Mesenchymal stem cell (in vitro differentiated cells and primary cell): ENCODE results near the gene GRIN2D.

ENCODE experiments used
- DNase-seq: peaks from one replicate; pipeline ENCODE4 v3.0.0-alpha.2; 2013
- H2AFZ ChIP-seq: one replicate; pipeline ENCODE4 v1.6.1; 2013; ENCODE audit warnings: low read depth, mild to moderate bottlenecking, control low read depth, inconsistent platforms, low read length, moderate library complexity
- H2AK5ac ChIP-seq: 2 replicates; pipeline ENCODE4 v1.6.1; 2013; ENCODE audit warnings: low read length, moderate library complexity, mild to moderate bottlenecking, inconsistent platforms; ENCODE audit not compliant: severe bottlenecking
- H2BK120ac ChIP-seq: one replicate; pipeline ENCODE4 v1.6.1; 2013; ENCODE audit warnings: low read depth, mild to moderate bottlenecking, inconsistent platforms, low read length, moderate library complexity
- H2BK12ac ChIP-seq, 2 experiments: one replicate each; pipeline ENCODE4 v1.6.1; 2013; ENCODE audit warnings: inconsistent platforms in 2 of 2, low read length in 2 of 2, mild to moderate bottlenecking in 2 of 2, moderate library complexity in 2 of 2, control low read depth in 1 of 2
- H2BK15ac ChIP-seq: one replicate; pipeline ENCODE4 v1.6.1; 2013; ENCODE audit warnings: mild to moderate bottlenecking, low read depth, inconsistent platforms; ENCODE audit not compliant: poor library complexity, severe bottlenecking
- H2BK5ac ChIP-seq: 2 replicates; pipeline ENCODE4 v1.6.1; 2013; ENCODE audit warnings: low read depth, mild to moderate bottlenecking, low read length, control low read depth, inconsistent platforms; ENCODE audit not compliant: poor library complexity, severe bottlenecking
- H3K14ac ChIP-seq, 2 experiments: one replicate each; pipeline ENCODE4 v1.6.1; 2013; ENCODE audit warnings: inconsistent platforms in 2 of 2, low read length in 2 of 2, control low read depth in 1 of 2, mild to moderate bottlenecking in 1 of 2, moderate library complexity in 1 of 2
- H3K18ac ChIP-seq, 2 experiments: one replicate each; pipeline ENCODE4 v1.6.1; 2013; ENCODE audit warnings: inconsistent platforms in 2 of 2, low read length in 2 of 2, control low read depth in 1 of 2, low read depth in 1 of 2, mild to moderate bottlenecking in 1 of 2
- H3K23ac ChIP-seq, 2 experiments: one replicate each; pipeline ENCODE4 v1.6.1; 2013; ENCODE audit warnings: inconsistent platforms in 2 of 2, low read length in 2 of 2, mild to moderate bottlenecking in 2 of 2, moderate library complexity in 2 of 2, control low read depth in 1 of 2
- H3K27ac ChIP-seq: 2 replicates; pipeline ENCODE4 v1.5.1; 2013; ENCODE audit warnings: mild to moderate bottlenecking, moderate library complexity, low read length, control low read depth, inconsistent platforms; ENCODE audit not compliant: poor library complexity, severe bottlenecking
- H3K27me3 ChIP-seq, 2 experiments: 2 replicates each; pipeline versions ENCODE4 v1.6.1 to v1.7.0; 2013; ENCODE audit warnings: low read length in 2 of 2, mild to moderate bottlenecking in 2 of 2, moderate library complexity in 2 of 2, control low read depth in 1 of 2, inconsistent platforms in 1 of 2; ENCODE audit not compliant: control insufficient read depth in 1 of 2, insufficient read depth in 1 of 2
- H3K36me3 ChIP-seq, 2 experiments: 2 replicates each; pipeline versions ENCODE4 v1.6.1 to v1.7.0; 2013; ENCODE audit warnings: low read length in 2 of 2, control low read depth in 1 of 2, inconsistent platforms in 1 of 2, low read depth in 1 of 2, mild to moderate bottlenecking in 1 of 2; ENCODE audit not compliant: insufficient read depth in 2 of 2, control insufficient read depth in 1 of 2
- H3K4ac ChIP-seq, 2 experiments: one replicate each; pipeline ENCODE4 v1.6.1; 2013; ENCODE audit warnings: inconsistent platforms in 2 of 2, low read length in 2 of 2, mild to moderate bottlenecking in 2 of 2, moderate library complexity in 2 of 2, control low read depth in 1 of 2, low read depth in 1 of 2
- H3K4me1 ChIP-seq: 2 replicates; pipeline ENCODE4 v1.6.1; 2013; ENCODE audit warnings: low read depth, low read length, control low read depth; ENCODE audit not compliant: control insufficient read depth, insufficient read depth
- H3K4me2 ChIP-seq: 2 replicates; pipeline ENCODE4 v1.6.1; 2013; ENCODE audit warnings: low read length, mild to moderate bottlenecking, inconsistent platforms; ENCODE audit not compliant: poor library complexity, severe bottlenecking
- H3K4me3 ChIP-seq, 2 experiments: 2 replicates each; pipeline versions ENCODE4 v1.5.1 to v1.7.0; 2013; ENCODE audit warnings: low read length in 2 of 2, mild to moderate bottlenecking in 2 of 2, control low read depth in 1 of 2, low read depth in 1 of 2; ENCODE audit not compliant: insufficient read depth in 1 of 2
- H3K79me1 ChIP-seq: replicated peaks from 2 replicates; pipeline ENCODE4 v1.6.1; 2013; ENCODE audit warnings: mild to moderate bottlenecking, control low read depth, low read length, inconsistent platforms; ENCODE audit not compliant: poor library complexity, severe bottlenecking
- H3K9ac ChIP-seq: 2 replicates; pipeline ENCODE4 v1.7.0; 2013; ENCODE audit warnings: mild to moderate bottlenecking, low read length, moderate library complexity
- H3K9me3 ChIP-seq: 2 replicates; pipeline ENCODE4 v1.7.0; 2013; ENCODE audit warnings: mild to moderate bottlenecking, low read length; ENCODE audit not compliant: control insufficient read depth
- H4K8ac ChIP-seq: one replicate; pipeline ENCODE4 v1.6.1; 2013; ENCODE audit warnings: inconsistent platforms, mild to moderate bottlenecking, low read length, moderate library complexity
- H4K91ac ChIP-seq: one replicate; pipeline ENCODE4 v1.6.1; 2013; ENCODE audit warnings: mild to moderate bottlenecking, low read length, inconsistent platforms
- WGBS: methylation state at CpG from one replicate; pipeline ENCODE4 v1.1.7; 2013; ENCODE audit warnings: mixed read lengths; 5-methylcytosine and 5-hydroxymethylcytosine counted together

The GRIN2D gene

DNA sequence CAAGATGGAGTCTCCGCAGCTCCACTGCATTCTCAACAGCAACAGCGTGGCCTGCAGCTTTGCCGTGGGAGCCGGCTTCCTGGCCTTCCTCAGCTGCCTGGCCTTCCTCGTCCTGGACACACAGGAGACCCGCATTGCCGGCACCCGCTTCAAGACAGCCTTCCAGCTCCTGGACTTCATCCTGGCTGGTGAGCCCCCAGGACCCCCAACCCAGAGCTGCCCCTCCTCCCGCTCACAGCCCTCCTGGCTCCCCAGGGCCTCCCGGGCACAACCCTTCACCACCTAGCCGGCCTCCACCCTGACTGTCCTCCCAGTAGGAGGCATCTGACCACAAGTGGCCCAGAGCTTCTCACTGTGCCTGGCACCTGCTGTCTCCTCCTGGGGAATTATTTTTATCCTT lies 19.9 kb upstream of the GRIN2D start:
- Histone ChIP-seq H4K8ac (no peak overlapping the region), H2AK5ac (no peak overlapping the region), H2BK5ac (no peak overlapping the region), H3K9me3 (no peaks in the 10 kb centered on the region), H3K4me1 (no peaks in the 10 kb centered on the region), H2BK120ac (no peak overlapping the region), H3K23ac (no peak overlapping the region), H4K91ac (no peak overlapping the region), H3K79me1 (no peaks in the 10 kb centered on the region), H3K36me3 (no peaks in the 10 kb centered on the region), H3K4ac (no peak overlapping the region), H3K18ac (no peak overlapping the region), H2AFZ (no peak overlapping the region), H3K4me2 (no peak overlapping the region), H3K27me3 (no peaks in the 10 kb centered on the region), H2BK15ac (no peak overlapping the region), H3K4me3 (no peak overlapping the region), H3K27ac (no peak overlapping the region), H3K9ac (no peak overlapping the region), H2BK12ac (no peak overlapping the region), H3K14ac (no peak overlapping the region)
- WGBS = 94% methylated on average over 11 of the region's 11 CpGs
- no peak for DNase-seq

- Histone ChIP-seq H3K23ac (no peak overlapping the region), H2BK120ac (no peak overlapping the region), H4K91ac (no peak overlapping the region), H4K8ac (no peak overlapping the region), H2BK12ac (no peak overlapping the region), H2AFZ (no peak overlapping the region), H3K79me1 (peaks cover 8% of the 10 kb centered on the region), H3K36me3 (peaks cover 22 to 27% of the 10 kb centered on the region in 2 experiments), H3K4me2 (no peak overlapping the region), H3K18ac (no peak overlapping the region), H2BK15ac (no peak overlapping the region), H3K9ac (no peak overlapping the region), H3K4ac (no peak overlapping the region), H3K27me3 (no peaks in the 10 kb centered on the region), H2AK5ac (no peak overlapping the region), H3K9me3 (no peaks in the 10 kb centered on the region), H3K4me1 (no peaks in the 10 kb centered on the region), H3K4me3 (no peak overlapping the region), H3K14ac (no peak overlapping the region), H3K27ac (no peak overlapping the region), H2BK5ac (no peak overlapping the region)
- 94% methylated on average over 10 of the region's 10 CpGs for WGBS
- no peak for DNase-seq
Observed at GRCh38 chr19:48378194-48378570, 15.3 kb upstream of the GRIN2D start.

DNA sequence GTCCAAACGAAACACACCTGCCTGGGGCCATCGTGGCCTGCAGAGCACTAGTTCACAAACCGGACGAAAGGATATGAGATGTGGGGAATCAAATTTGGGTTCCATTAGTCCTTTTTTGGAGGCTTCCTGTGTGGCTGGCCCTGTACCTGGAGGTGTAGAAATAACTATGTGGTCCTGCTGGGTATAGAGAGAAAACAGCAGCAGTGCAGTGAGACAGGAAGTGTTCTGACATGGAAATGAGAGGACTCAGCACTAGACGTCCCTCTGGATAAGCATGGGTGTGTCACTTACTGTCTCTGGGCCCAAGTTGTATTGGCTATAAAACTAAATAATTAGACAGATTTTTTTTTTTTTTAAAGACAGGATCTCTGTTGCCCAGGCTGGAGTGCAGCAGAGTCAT lies 14.4 kb upstream of the GRIN2D start:
- Histone ChIP-seq H3K14ac (no peak overlapping the region), H2AK5ac (no peak overlapping the region), H3K9ac (no peak overlapping the region), H3K4me2 (no peak overlapping the region), H2BK120ac (no peak overlapping the region), H3K18ac (no peak overlapping the region), H4K8ac (no peak overlapping the region), H2BK5ac (no peak overlapping the region), H2BK12ac (no peak overlapping the region), H3K4me3 (no peak overlapping the region), H3K36me3 (peaks cover 31 to 35% of the 10 kb centered on the region in 2 experiments), H2AFZ (no peak overlapping the region), H3K23ac (no peak overlapping the region), H4K91ac (no peak overlapping the region), H3K27ac (no peak overlapping the region), H3K79me1 (peaks cover 12% of the 10 kb centered on the region), H3K4ac (no peak overlapping the region), H2BK15ac (no peak overlapping the region), H3K9me3 (no peaks in the 10 kb centered on the region), H3K27me3 (no peaks in the 10 kb centered on the region), H3K4me1 (no peaks in the 10 kb centered on the region)
- WGBS = 96% methylated on average over 4 of the region's 5 CpGs
- no peak for DNase-seq

DNA sequence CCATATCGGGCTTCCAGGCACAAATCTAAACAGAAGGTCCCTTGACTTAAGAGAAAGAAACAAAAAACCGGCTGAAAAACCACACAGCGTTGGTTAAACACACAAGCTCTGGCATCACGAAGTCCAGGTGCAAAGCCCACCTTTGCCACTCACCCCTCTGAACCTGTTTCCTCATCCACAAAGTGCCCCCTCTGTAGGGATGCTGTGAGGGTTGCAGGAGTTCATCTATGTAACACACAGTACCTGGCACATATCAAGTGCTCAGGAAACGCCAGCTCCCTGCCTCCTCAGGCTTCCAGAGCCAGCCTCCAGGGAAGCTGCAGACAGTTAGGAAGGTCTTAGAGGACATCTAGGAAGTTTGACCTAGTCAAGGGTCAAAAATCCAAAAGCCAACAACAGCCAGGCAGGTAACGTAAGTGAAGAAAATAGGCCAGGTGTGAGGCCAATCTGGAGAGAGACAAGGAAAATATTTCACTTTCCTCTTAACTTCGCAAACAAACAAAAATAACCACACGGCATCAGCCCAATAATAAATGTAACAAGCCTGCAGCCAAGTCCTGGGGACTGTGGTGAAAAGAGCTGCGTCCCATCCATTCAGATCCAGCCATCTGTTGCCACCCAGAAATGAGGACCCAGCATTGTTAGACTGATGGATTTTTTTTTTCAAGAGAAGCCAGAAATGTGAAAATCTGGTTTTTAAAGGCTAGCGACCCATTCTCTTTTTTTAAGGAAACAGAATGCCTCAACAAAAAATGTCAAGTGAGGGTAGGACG lies 12.1 kb upstream of the GRIN2D start:
- Histone ChIP-seq H2BK15ac (no peak overlapping the region), H4K91ac (no peak overlapping the region), H3K4ac (no peak overlapping the region), H4K8ac (no peak overlapping the region), H2AK5ac (no peak overlapping the region), H3K9me3 (no peaks in the 10 kb centered on the region), H3K9ac (no peak overlapping the region), H2BK12ac (no peak overlapping the region), H3K14ac (no peak overlapping the region), H3K4me2 (no peak overlapping the region), H2AFZ (no peak overlapping the region), H3K79me1 (peaks cover 25% of the 10 kb centered on the region), H3K23ac (no peak overlapping the region), H3K27me3 (no peaks in the 10 kb centered on the region), H2BK5ac (no peak overlapping the region), H3K36me3 (peaks cover 54 to 58% of the 10 kb centered on the region in 2 experiments), H3K4me3 (no peak overlapping the region), H2BK120ac (no peak overlapping the region), H3K18ac (no peak overlapping the region), H3K4me1 (no peaks in the 10 kb centered on the region), H3K27ac (no peak overlapping the region)
- WGBS = 100% methylated on average over 8 of the region's 11 CpGs
- no peak for DNase-seq
